Esophagus muscularis mucosa (tissue), 4 donors: ENCODE data around the gene UVRAG. TPM values are rescaled to one million over a fixed set of nuclear protein-coding genes. Genes with fewer than 3 reads are reported as not detected.
A peak's percentile ranks its signal among the peaks of the same experiment; 100 is the strongest.

Source experiments
- DNase-seq: peaks from one replicate; pipeline ENCODE4 v3.0.0-alpha.2; 2017; ENCODE audit errors: extremely low spot score
- H3K27ac ChIP-seq, 4 donors: fragments of 200-600 bp; sonication (generic); replicated peaks in 1 of 4; 1 replicate in 3 of 4; 2 replicates in 1 of 4; pipeline ENCODE4 v1.5.1; 2016 to 2019; ENCODE audit warnings: mild to moderate bottlenecking in 1 of 4
- H3K27me3 ChIP-seq, 4 donors: fragments of 200-600 bp; sonication (generic); one replicate each; pipeline versions ENCODE4 v1.5.1 to v1.6.0; 2016 to 2019
- H3K36me3 ChIP-seq, 4 donors: fragments of 200-600 bp; sonication (generic); one replicate each; pipeline ENCODE4 v1.5.1; 2016 to 2019
- H3K4me1 ChIP-seq, 4 donors: fragments of 200-600 bp; sonication (generic); one replicate each; pipeline ENCODE4 v1.5.1; 2016 to 2019
- H3K4me3 ChIP-seq, 4 donors: fragments of 200-600 bp; sonication (generic); 1 replicate in 2 of 4; 2 replicates in 2 of 4; pipeline ENCODE4 v1.5.1; 2016 to 2019; ENCODE audit warnings: mild to moderate bottlenecking in 4 of 4, moderate library complexity in 1 of 4
- H3K9me3 ChIP-seq, 4 donors: fragments of 200-600 bp; sonication (generic); 1 replicate in 3 of 4; 2 replicates in 1 of 4; pipeline ENCODE4 v1.5.1; 2016 to 2019
- EP300 ChIP-seq: sonication (generic); formaldehyde crosslinking; IDR thresholded peaks from one replicate; pipeline ENCODE4 v1.6.1; 2017; ENCODE audit warnings: antibody characterized with exemption
- POLR2A ChIP-seq: fragments of 450-650 bp; IDR thresholded peaks from one replicate; pipeline ENCODE4 v1.6.1; 2017; ENCODE audit warnings: antibody characterized with exemption, moderate library complexity, mild to moderate bottlenecking, low read depth
- POLR2AphosphoS5 ChIP-seq, 2 donors: sonication (generic); formaldehyde crosslinking; IDR thresholded peaks; one replicate each; pipeline ENCODE4 v1.6.1; 2017; ENCODE audit warnings: antibody characterized with exemption in 2 of 2
- WGBS: methylation state at CpG from one replicate; pipeline ENCODE4 v1.1.5; 2018; 5-methylcytosine and 5-hydroxymethylcytosine counted together
- intact Hi-C: fragments of 100-400 bp; cut with DNase I; formaldehyde crosslinking; loops from one replicate; pipeline ENCODE4 v1.15.1; 2023
- total RNA-seq, 4 donors: library from RNA; depleted of rRNA; stranded (reverse); fragments of >200 nt; gene quantifications; one replicate each; pipeline versions ENCODE4 v1.1.0 to v1.2.1, GENCODE V29; 2016
- TF ChIP-seq, protein P1 (sequence below), 3 experiments: fragments of 200-600 bp in 2 of 3; fragments of 450-650 bp in 1 of 3; sonication (generic) in 2 of 3; IDR thresholded peaks; one replicate each; pipeline ENCODE4 v1.5.1; 2017 to 2019; ENCODE audit warnings: antibody characterized with exemption in 3 of 3, mild to moderate bottlenecking in 2 of 3, moderate library complexity in 1 of 3

The UVRAG gene
- total RNA-seq, 4 donors from 2014 or later, result 30.6 to 37.4 (median 34.7) TPM

DNA sequence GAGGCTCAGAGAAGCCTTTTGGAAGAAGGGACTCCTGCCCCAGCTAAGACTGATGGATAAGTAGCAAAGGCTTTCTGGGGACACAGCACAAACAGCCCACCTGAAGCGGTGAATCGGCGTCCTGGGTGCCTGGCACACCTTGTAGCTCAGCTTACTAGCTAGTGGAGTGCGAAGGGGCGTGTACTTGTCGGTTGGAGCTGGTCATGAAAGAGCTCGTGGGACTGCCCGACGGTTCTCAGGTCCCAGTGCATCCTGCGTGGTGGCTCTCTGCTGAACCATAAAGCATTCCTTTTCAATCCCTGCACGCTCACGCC lies 690 bp upstream of the UVRAG start:
- Histone ChIP-seq H3K4me3 (peak overlapping the region; percentile 87 to 100 (median 93)), H3K36me3 (no peaks in the 10 kb centered on the region), H3K27ac (peak overlapping the region; percentile 94 to 99 (median 96)), H3K9me3 (no peaks in the 10 kb centered on the region), H3K4me1 (peaks cover 23 to 45% (median 42%) of the 10 kb centered on the region in 4 donors), H3K27me3 (no peaks in the 10 kb centered on the region)
- TF ChIP-seq EP300 (no peak), POLR2A (no peak), POLR2AphosphoS5 (IDR thresholded peaks at IDR 0.05) (no peak)
- TF ChIP-seq, protein P1, sequence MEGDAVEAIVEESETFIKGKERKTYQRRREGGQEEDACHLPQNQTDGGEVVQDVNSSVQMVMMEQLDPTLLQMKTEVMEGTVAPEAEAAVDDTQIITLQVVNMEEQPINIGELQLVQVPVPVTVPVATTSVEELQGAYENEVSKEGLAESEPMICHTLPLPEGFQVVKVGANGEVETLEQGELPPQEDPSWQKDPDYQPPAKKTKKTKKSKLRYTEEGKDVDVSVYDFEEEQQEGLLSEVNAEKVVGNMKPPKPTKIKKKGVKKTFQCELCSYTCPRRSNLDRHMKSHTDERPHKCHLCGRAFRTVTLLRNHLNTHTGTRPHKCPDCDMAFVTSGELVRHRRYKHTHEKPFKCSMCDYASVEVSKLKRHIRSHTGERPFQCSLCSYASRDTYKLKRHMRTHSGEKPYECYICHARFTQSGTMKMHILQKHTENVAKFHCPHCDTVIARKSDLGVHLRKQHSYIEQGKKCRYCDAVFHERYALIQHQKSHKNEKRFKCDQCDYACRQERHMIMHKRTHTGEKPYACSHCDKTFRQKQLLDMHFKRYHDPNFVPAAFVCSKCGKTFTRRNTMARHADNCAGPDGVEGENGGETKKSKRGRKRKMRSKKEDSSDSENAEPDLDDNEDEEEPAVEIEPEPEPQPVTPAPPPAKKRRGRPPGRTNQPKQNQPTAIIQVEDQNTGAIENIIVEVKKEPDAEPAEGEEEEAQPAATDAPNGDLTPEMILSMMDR (IDR thresholded peaks at IDR 0.05), result no peak
- no peak for DNase-seq
- intact Hi-C loops, result no loop called here
- WGBS, result 0% methylated on average over 6 of the region's 12 CpGs

DNA sequence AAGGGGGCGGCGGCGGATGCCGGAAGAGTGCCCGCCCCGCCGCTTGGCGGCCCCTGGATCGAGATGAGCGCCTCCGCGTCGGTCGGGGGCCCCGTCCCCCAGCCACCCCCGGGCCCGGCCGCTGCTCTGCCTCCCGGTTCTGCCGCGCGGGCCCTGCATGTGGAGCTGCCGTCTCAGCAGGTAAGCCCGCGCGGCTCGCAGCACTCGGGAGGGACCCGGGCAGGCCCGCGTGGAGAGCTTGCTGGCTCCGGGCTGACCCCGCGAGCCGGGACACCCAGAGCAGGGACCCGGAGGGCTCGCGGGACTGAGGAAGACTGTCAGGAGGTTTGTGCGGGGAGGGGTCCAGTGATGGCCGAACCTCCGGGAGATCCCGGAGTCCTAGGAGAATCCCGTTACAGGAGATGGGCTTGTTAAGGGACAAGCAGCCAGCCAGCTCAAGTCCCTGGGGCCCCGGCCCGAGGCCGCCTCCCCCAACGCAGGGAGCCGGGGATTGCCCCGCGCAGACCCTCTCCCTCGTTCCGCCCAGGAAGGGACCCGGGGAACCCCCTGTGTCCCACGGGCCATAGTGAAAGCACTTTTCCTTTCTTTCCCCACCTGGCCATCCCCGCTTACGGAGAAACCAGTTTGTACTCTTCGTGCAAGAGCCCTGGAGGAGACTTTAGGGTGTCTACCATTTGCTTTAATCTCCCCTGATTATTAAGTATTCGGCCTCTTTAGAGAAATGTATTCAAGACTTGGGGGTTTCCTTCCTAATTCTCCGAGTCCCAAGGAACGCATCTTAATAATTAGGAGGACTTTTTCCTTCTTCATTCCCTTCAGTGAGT lies 547 bp downstream of the UVRAG start:
- 1% methylated on average over 23 of the region's 60 CpGs for WGBS
- H3K9me3 ChIP-seq, result no peaks in the 10 kb centered on the region
- intact Hi-C loops, result no loop called here
- no peak for DNase-seq
- peaks cover 23 to 54% (median 49%) of the 10 kb centered on the region in 4 donors for H3K4me1 ChIP-seq
- no peaks in the 10 kb centered on the region for H3K36me3 ChIP-seq
- no peaks in the 10 kb centered on the region for H3K27me3 ChIP-seq
- peak overlapping the region; percentile 94 to 99 (median 96) for H3K27ac ChIP-seq
- peak overlapping the region; percentile 87 to 100 (median 93) for H3K4me3 ChIP-seq
- TF ChIP-seq EP300 (no peak), POLR2A (no peak), POLR2AphosphoS5 (IDR thresholded peaks at IDR 0.05) (no peak)
- TF ChIP-seq, protein P1 (IDR thresholded peaks at IDR 0.05), result no peak

DNA sequence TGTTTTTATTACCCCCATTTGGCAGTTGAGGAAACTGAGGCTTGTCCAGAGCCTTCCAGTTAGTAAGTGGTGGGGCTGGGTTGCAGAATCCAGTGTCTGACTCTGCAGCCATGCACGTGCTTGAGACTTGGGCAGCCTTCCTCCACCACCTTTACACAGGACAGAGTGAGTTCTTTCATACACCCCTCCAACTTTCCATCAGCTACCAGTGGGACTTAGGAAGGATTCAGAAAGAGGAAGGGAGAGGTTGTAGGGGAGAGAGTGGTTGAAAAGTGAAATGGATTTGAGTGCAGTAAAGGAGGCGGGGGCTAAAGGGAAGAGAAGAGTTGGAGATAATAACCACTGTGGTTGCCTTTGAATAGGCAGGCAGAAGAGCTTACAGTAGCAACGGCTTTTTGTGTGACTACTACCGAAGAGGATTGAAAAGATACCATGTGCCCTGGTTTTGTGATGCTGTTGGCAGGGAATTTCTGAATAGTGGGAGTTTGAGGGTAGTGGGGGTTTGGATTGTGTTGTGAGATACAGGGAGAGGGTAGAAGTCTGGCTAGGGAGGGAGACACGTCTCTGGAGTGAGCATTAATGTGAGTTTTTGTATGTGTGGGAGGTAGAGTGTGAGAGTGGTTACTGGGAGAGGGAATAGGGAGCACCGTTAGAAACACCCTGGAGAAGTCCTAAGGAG lies 1.7 kb downstream of the UVRAG start:
- H3K4me1 ChIP-seq, result peaks cover 23 to 62% (median 58%) of the 10 kb centered on the region in 4 donors
- H3K27me3 ChIP-seq, result no peaks in the 10 kb centered on the region
- H3K27ac ChIP-seq, result peak overlapping the region; percentile 94 to 99 (median 96)
- peak in 1 of 2 donors; percentile 4 for TF ChIP-seq POLR2AphosphoS5 (IDR thresholded peaks at IDR 0.05)
- TF ChIP-seq, protein P1 (IDR thresholded peaks at IDR 0.05), result no peak
- intact Hi-C loops, result no loop called here
- H3K36me3 ChIP-seq, result no peaks in the 10 kb centered on the region
- no peaks in the 10 kb centered on the region for H3K9me3 ChIP-seq
- 19% methylated on average over 6 of the region's 6 CpGs for WGBS
- no peak for DNase-seq
- peak overlapping the region; percentile 87 to 100 (median 93) for H3K4me3 ChIP-seq

DNA sequence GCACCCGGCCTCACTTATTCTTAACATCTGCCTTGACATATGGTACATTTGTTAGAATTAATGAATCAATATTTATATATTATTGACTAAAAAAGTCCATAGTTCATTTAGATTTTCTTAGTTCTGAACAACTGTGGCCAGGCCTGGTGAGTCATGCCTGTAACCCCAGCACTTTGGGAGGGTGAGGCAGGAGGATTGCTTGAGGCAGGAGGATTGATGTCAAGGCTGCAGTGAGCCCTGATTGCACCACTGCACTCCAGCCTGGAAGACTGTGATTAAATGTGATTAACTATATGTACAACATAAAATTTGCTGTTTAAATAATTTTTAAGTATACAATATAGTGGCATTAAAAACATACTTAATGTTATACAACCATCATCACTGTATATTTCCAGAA lies 5.6 kb downstream of the UVRAG start:
- TF ChIP-seq, protein P1 (IDR thresholded peaks at IDR 0.05), result no peak
- TF ChIP-seq POLR2A (no peak), POLR2AphosphoS5 (IDR thresholded peaks at IDR 0.05) (no peak), EP300 (no peak)
- intact Hi-C loops, result no loop called here
- Histone ChIP-seq H3K4me3 (no peak overlapping the region), H3K4me1 (peaks cover 26 to 88% (median 78%) of the 10 kb centered on the region in 4 donors), H3K36me3 (no peaks in the 10 kb centered on the region), H3K27ac (no peak overlapping the region), H3K27me3 (no peaks in the 10 kb centered on the region), H3K9me3 (no peaks in the 10 kb centered on the region)
- no peak for DNase-seq
- WGBS, result 95% methylated on average over 1 of the region's 1 CpG
